H9 (cell line): ENCODE results near the gene TSPOAP1. TPM values are rescaled to one million over a fixed set of nuclear protein-coding genes. Genes with fewer than 3 reads are reported as not detected.

ENCODE experiments used
- DNase-seq: peaks from one replicate; pipeline ENCODE4 v3.0.0-alpha.2; 2017
- H2AFZ ChIP-seq: one replicate; pipeline ENCODE4 v1.6.1; 2013; ENCODE audit warnings: mild to moderate bottlenecking, low read length, control low read depth, moderate library complexity
- H2AK5ac ChIP-seq: 2 replicates; pipeline ENCODE4 v1.6.1; 2013; ENCODE audit warnings: low read length, control low read depth, mixed read lengths; ENCODE audit not compliant: insufficient read length
- H2BK120ac ChIP-seq: one replicate; pipeline ENCODE4 v1.6.1; 2013; ENCODE audit warnings: low read depth, mild to moderate bottlenecking, low read length, control low read depth, inconsistent platforms; ENCODE audit not compliant: poor library complexity, severe bottlenecking
- H2BK12ac ChIP-seq: 2 replicates; pipeline ENCODE4 v1.6.1; 2013; ENCODE audit warnings: low read length, control low read depth, mixed read lengths, low read depth; ENCODE audit not compliant: insufficient read length
- H2BK15ac ChIP-seq: 2 replicates; pipeline ENCODE4 v1.6.1; 2013; ENCODE audit warnings: low read depth, low read length, control low read depth
- H2BK20ac ChIP-seq: one replicate; pipeline ENCODE4 v1.6.1; 2013; ENCODE audit warnings: low read depth, mild to moderate bottlenecking, low read length, control low read depth, inconsistent platforms; ENCODE audit not compliant: poor library complexity, severe bottlenecking
- H2BK5ac ChIP-seq: 2 replicates; pipeline ENCODE4 v1.6.1; 2013; ENCODE audit warnings: low read length, control low read depth, mixed read lengths; ENCODE audit not compliant: insufficient read length
- H3K14ac ChIP-seq: 2 replicates; pipeline ENCODE4 v1.6.1; 2013; ENCODE audit warnings: low read length, control low read depth; ENCODE audit not compliant: insufficient read depth
- H3K18ac ChIP-seq: 2 replicates; pipeline ENCODE4 v1.6.1; 2013; ENCODE audit warnings: low read depth, mild to moderate bottlenecking, mixed read lengths, low read length, control low read depth; ENCODE audit not compliant: insufficient read length
- H3K23ac ChIP-seq: 2 replicates; pipeline ENCODE4 v1.6.1; 2013; ENCODE audit warnings: low read length, control low read depth, mixed read lengths, low read depth; ENCODE audit not compliant: insufficient read length
- H3K23me2 ChIP-seq: 2 replicates; pipeline ENCODE4 v1.6.1; 2013; ENCODE audit warnings: low read depth, mild to moderate bottlenecking, mixed read lengths, low read length, control low read depth; ENCODE audit not compliant: insufficient read length, poor library complexity, severe bottlenecking
- H3K27ac ChIP-seq: 2 replicates; pipeline ENCODE4 v1.5.1; 2013; ENCODE audit warnings: low read length, control low read depth, mixed read lengths, low read depth; ENCODE audit not compliant: insufficient read length
- H3K27me3 ChIP-seq: 2 replicates; pipeline ENCODE4 v1.6.1; 2013; ENCODE audit warnings: low read length, control low read depth, inconsistent platforms; ENCODE audit not compliant: insufficient read depth
- H3K4ac ChIP-seq: 2 replicates; pipeline ENCODE4 v1.6.1; 2013; ENCODE audit warnings: low read depth, mild to moderate bottlenecking, control low read depth, inconsistent platforms, low read length, moderate library complexity
- H3K4me1 ChIP-seq: 2 replicates; pipeline ENCODE4 v1.6.1; 2013; ENCODE audit warnings: low read length, control low read depth, inconsistent platforms; ENCODE audit not compliant: insufficient read depth
- H3K4me2 ChIP-seq: 2 replicates; pipeline ENCODE4 v1.6.1; 2013; ENCODE audit warnings: low read length, control low read depth, mixed read lengths; ENCODE audit not compliant: insufficient read length, insufficient read depth
- H3K56ac ChIP-seq: 2 replicates; pipeline ENCODE4 v1.6.1; 2013; ENCODE audit warnings: low read depth, mild to moderate bottlenecking, mixed read lengths, low read length, control low read depth; ENCODE audit not compliant: insufficient read length
- H3K79me1 ChIP-seq: 2 replicates; pipeline ENCODE4 v1.6.1; 2013; ENCODE audit warnings: low read depth, mild to moderate bottlenecking, moderate library complexity, low read length, control low read depth, inconsistent platforms; ENCODE audit not compliant: insufficient read depth, poor library complexity, severe bottlenecking
- H3K79me2 ChIP-seq: 2 replicates; pipeline ENCODE4 v1.6.1; 2013; ENCODE audit warnings: low read length, control low read depth, inconsistent platforms; ENCODE audit not compliant: insufficient read depth
- H3K9ac ChIP-seq: 2 replicates; pipeline ENCODE4 v1.6.1; 2013; ENCODE audit warnings: low read length, control low read depth, mixed read lengths; ENCODE audit not compliant: insufficient read length; ENCODE audit errors: extremely low read depth
- H3K9me3 ChIP-seq: one replicate; pipeline ENCODE4 v1.6.1; 2013; ENCODE audit warnings: low read depth, low read length, inconsistent platforms; ENCODE audit not compliant: control insufficient read depth
- H3T11ph ChIP-seq: one replicate; pipeline ENCODE4 v1.6.1; 2013; ENCODE audit warnings: mild to moderate bottlenecking, low read length, control low read depth, inconsistent platforms
- H4K20me1 ChIP-seq: one replicate; pipeline ENCODE4 v1.6.1; 2013; ENCODE audit not compliant: control insufficient read depth, insufficient read length, insufficient read depth
- H4K5ac ChIP-seq: 2 replicates; pipeline ENCODE4 v1.6.1; 2013; ENCODE audit warnings: low read depth, mild to moderate bottlenecking, mixed read lengths, low read length, control low read depth; ENCODE audit not compliant: insufficient read length
- H4K8ac ChIP-seq: replicated peaks from 2 replicates; pipeline ENCODE4 v1.6.1; 2013; ENCODE audit warnings: low read length, control low read depth, mixed read lengths, low read depth; ENCODE audit not compliant: insufficient read length
- H4K91ac ChIP-seq: 2 replicates; pipeline ENCODE4 v1.6.1; 2013; ENCODE audit warnings: low read depth, mild to moderate bottlenecking, moderate library complexity, mixed read lengths, low read length, control low read depth; ENCODE audit not compliant: insufficient read length
- H3K27ac Mint-ChIP-seq, 3 experiments: 2 replicates in 2 of 3; 3 replicates in 1 of 3; pipeline ENCODE4 v1.8.0; 2020 to 2021; ENCODE audit warnings: mixed read lengths in 3 of 3, mild to moderate bottlenecking in 1 of 3, moderate library complexity in 1 of 3
- H3K27me3 Mint-ChIP-seq: 2 replicates; pipeline ENCODE4 v1.8.0; 2021; ENCODE audit warnings: low read depth, mild to moderate bottlenecking, moderate library complexity, mixed read lengths
- H3K36me3 Mint-ChIP-seq, 3 experiments: 2 replicates in 2 of 3; 3 replicates in 1 of 3; pipeline ENCODE4 v1.8.0; 2020 to 2021; ENCODE audit warnings: low read depth in 3 of 3, mixed read lengths in 3 of 3; ENCODE audit not compliant: insufficient read depth in 1 of 3
- H3K4me1 Mint-ChIP-seq, 2 experiments: 2 replicates each; pipeline ENCODE4 v1.8.0; 2020; ENCODE audit warnings: mixed read lengths in 2 of 2
- H3K4me3 Mint-ChIP-seq, 2 experiments: 2 replicates in 1 of 2; 3 replicates in 1 of 2; pipeline ENCODE4 v1.8.0; 2020 to 2021; ENCODE audit warnings: mild to moderate bottlenecking in 2 of 2, mixed read lengths in 2 of 2, moderate library complexity in 1 of 2
- H3K9me3 Mint-ChIP-seq, 2 experiments: 2 replicates in 1 of 2; 3 replicates in 1 of 2; pipeline ENCODE4 v1.8.0; 2020; ENCODE audit warnings: mild to moderate bottlenecking in 2 of 2, mixed read lengths in 2 of 2, moderate library complexity in 1 of 2
- WGBS: extraction: QIAGEN DNeasy Blood & Tissue Kit; methylation state at CpG from one replicate; pipeline ENCODE4 v1.1.7; 2013; ENCODE audit warnings: missing lambda C conversion rate, low lambda C conversion rate, mixed read lengths; ENCODE audit not compliant: insufficient read length; ENCODE audit errors: extremely low coverage; 5-methylcytosine and 5-hydroxymethylcytosine counted together
- total RNA-seq: library from RNA; stranded (reverse); gene quantifications from 2 replicates; pipeline ENCODE4 v1.2.1, GENCODE V29; 2021
- TF ChIP-seq, protein P1 (sequence below): fragments of 200-600 bp; sonication (generic); conservative IDR thresholded peaks from 3 replicates; pipeline ENCODE4 v1.8.0; 2021; ENCODE audit warnings: antibody characterized with exemption, mild to moderate bottlenecking

TSPOAP1 gene
- total RNA-seq, 1 experiment from 2014 or later: 17.3 TPM

DNA sequence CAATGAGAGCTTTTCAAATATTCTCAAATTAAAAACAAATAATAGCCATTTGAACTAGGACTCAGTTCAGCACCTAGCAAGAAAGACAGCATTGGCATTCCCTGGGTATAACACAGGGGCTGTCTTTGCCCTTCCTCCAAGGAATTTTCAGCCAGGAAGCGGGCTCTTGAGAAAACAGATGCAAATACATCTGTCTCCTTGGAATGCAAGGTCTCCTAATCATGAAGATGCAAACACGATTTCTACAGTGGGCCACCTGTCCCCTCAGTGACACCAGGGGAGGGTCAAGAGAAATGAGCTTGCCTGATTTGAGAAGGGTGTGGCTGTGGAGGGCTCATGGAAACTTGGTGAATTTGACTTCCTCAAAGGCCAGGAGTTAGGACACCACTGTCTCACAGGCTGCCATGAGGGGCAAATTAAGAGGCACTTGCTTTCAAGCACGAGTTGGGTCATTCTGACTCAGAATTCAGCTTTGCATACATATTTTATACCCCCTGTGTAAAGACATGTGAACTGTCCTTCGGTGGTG is 47.9 kb upstream of the TSPOAP1 start:
- no peaks in the 10 kb centered on the region for H4K20me1 ChIP-seq
- no peaks in the 10 kb centered on the region for H3K36me3 Mint-ChIP-seq
- H3K4me2 ChIP-seq: no peak overlapping the region
- H4K5ac ChIP-seq: no peak overlapping the region
- peaks cover 11% of the 10 kb centered on the region; the same call in 1 of the 2 replicates for H3K4me1 ChIP-seq
- H2AFZ ChIP-seq: no peak overlapping the region
- no peak overlapping the region for H3T11ph ChIP-seq
- H3K9me3 Mint-ChIP-seq: no peaks in the 10 kb centered on the region
- no peak overlapping the region for H2BK12ac ChIP-seq
- H3K9me3 ChIP-seq: no peaks in the 10 kb centered on the region
- H3K23me2 ChIP-seq: no peaks in the 10 kb centered on the region
- no peak overlapping the region for H3K27ac Mint-ChIP-seq
- H3K4me1 Mint-ChIP-seq: peaks cover 36 to 37% of the 10 kb centered on the region in 2 experiments
- no peak overlapping the region for H3K23ac ChIP-seq
- H3K27ac ChIP-seq: no peak overlapping the region
- H3K18ac ChIP-seq: no peak overlapping the region
- H3K4ac ChIP-seq: no peak overlapping the region
- H4K8ac ChIP-seq: no peak overlapping the region
- no CpG with 5 or more reads among the region's 4 CpGs for WGBS
- H3K27me3 Mint-ChIP-seq: peaks cover 4% of the 10 kb centered on the region; the same call in 1 of the 2 replicates
- no peak overlapping the region for H3K4me3 Mint-ChIP-seq
- no peak overlapping the region for H3K9ac ChIP-seq
- no peak overlapping the region for H2BK15ac ChIP-seq
- no peak overlapping the region for H2BK120ac ChIP-seq
- H3K56ac ChIP-seq: no peak overlapping the region
- no peak overlapping the region for H2BK20ac ChIP-seq
- no peak overlapping the region for H3K14ac ChIP-seq
- H4K91ac ChIP-seq: no peak overlapping the region
- H2AK5ac ChIP-seq: no peak overlapping the region
- H3K79me1 ChIP-seq: no peaks in the 10 kb centered on the region
- H2BK5ac ChIP-seq: no peak overlapping the region
- DNase-seq: peak; percentile 54
- no peaks in the 10 kb centered on the region for H3K79me2 ChIP-seq
- H3K27me3 ChIP-seq: no peaks in the 10 kb centered on the region
- TF ChIP-seq, protein P1, sequence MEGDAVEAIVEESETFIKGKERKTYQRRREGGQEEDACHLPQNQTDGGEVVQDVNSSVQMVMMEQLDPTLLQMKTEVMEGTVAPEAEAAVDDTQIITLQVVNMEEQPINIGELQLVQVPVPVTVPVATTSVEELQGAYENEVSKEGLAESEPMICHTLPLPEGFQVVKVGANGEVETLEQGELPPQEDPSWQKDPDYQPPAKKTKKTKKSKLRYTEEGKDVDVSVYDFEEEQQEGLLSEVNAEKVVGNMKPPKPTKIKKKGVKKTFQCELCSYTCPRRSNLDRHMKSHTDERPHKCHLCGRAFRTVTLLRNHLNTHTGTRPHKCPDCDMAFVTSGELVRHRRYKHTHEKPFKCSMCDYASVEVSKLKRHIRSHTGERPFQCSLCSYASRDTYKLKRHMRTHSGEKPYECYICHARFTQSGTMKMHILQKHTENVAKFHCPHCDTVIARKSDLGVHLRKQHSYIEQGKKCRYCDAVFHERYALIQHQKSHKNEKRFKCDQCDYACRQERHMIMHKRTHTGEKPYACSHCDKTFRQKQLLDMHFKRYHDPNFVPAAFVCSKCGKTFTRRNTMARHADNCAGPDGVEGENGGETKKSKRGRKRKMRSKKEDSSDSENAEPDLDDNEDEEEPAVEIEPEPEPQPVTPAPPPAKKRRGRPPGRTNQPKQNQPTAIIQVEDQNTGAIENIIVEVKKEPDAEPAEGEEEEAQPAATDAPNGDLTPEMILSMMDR: no peak
